Measurements from ENCODE around the gene MAU2.
"Not testable (repeated sequence)": the region's sequence is repeated elsewhere in the genome, so short reads cannot be mapped to it uniquely, and the experiment has no call there.

Gene MAU2

GRCh38 chr19:19382118-19382517 lies 61.5 kb downstream of the MAU2 start:
- no peak for DNase-seq (ENCODE audit: low read depth)

GRCh38 chr19:19384486-19384885 lies 63.9 kb downstream of the MAU2 start:
- no peak for DNase-seq (ENCODE audit: low read depth)

- peak; percentile 99 for DNase-seq (ENCODE audit: low read depth)
Measured at GRCh38 chr19:19385131-19385895, 64.7 kb downstream of the MAU2 start.

GRCh38 chr19:19385896-19386869 lies 65.6 kb downstream of the MAU2 start:
- no peak for DNase-seq (ENCODE audit: low read depth)

GRCh38 chr19:19387108-19387507 lies 66.5 kb downstream of the MAU2 start:
- no peak for DNase-seq (ENCODE audit: low read depth)

GRCh38 chr19:19388568-19389555 lies 68.2 kb downstream of the MAU2 start:
- DNase-seq (ENCODE audit: low read depth): no peak

DNA sequence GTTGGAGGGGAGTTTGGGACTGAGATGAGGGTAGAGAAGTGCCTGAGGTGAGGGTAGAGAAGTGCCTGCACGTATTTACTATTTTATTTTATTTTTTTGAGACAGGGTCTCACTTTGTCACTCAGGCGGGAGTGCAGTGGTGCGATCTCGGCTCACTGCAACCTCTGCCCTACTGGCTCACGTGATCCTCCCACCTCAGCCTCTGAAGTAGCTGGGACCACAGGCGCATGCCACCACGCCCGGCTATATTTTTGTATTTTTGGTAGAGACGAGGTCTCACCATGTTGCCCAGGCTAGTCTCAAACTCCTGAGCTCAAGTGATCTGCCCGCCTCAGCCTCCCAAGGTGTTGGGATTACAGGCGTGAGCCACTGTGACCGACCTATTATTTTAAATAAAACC lies 69.1 kb downstream of the MAU2 start:
- DNase-seq (ENCODE audit: low read depth): not testable (repeated sequence)

DNA sequence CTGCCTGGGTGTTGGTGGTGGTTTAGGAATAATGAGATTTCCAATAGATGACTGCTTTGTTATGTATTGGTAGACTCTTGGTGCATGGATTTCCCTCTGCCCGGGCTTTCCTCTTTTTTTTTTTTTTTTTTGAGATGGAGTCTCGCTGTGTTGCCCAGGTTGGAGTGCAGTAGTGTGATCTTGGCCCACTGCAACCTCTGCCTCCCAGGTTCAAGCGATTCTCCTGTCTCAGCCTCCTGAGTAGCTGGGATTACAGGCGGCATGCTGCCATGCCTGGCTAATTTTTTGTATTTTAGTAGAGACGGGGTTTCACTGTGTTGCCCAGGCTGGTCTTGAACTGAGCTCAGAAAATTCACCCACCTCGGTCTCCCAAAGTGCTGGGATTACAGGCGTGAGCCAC lies 73.7 kb downstream of the MAU2 start:
- DNase-seq (ENCODE audit: low read depth): not testable (repeated sequence)

- DNase-seq (ENCODE audit: low read depth): no peak
Measured at GRCh38 chr19:19399733-19400433, 79.3 kb downstream of the MAU2 start.

- DNase-seq (ENCODE audit: low read depth): no peak
Measured at GRCh38 chr19:19402656-19403372, 82.2 kb downstream of the MAU2 start.

- no peak for DNase-seq (ENCODE audit: low read depth)
Measured at GRCh38 chr19:19403373-19403901, 82.8 kb downstream of the MAU2 start.

GRCh38 chr19:19404879-19405860 lies 84.5 kb downstream of the MAU2 start, which contains the start of gene GATAD2A:
GATAD2A (plus strand) TSS chr19:19405675; CDS start chr19:19465346, 59,671 bp downstream.
- DNase-seq (ENCODE audit: low read depth): peak; percentile 84

DNA sequence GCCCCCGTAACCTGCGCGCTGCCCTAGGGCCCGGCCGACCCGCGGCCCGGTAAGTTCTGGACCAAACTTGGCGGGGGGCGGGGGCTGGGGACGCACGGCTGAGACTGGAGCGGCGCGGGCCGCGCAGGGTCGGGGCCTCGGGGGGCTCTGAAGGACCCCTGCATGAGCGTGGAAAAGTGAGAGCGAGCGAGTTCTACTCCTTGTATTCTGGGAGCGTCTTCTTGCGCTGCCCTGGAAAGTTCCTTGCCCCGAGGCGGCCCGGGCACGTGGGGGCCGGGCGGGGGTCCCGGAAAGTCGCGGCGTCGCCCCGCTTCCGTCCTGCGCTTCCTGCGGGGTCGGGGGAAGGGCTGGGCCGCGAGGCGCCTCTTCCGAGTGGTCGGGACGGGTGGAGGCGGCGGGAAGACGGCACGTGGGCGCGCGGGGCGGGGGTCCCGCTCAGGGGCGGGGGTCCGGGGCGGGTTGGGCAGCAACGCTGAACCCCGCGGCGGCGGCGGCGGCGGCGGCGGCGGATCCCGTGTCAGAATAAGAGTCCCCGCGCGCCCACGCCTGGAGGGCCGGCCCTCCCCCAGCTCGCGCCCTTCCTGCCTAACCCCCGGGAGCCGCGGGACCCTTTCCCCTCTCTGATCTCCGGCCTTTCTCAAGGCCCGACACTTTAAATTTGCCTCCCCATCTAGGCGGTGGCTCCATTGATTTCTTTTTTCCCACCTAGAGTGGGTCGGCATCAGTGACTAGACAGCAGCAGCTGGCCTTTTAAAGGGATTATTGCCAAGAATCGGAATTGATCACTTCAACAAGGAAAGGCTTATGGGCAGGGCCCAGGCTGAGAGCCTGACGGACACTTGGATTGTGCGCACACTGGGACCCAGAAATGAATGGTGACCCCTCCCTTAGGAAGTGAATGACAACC lies 85.6 kb downstream of the MAU2 start:
- peak; percentile 53 for DNase-seq (ENCODE audit: low read depth)

GRCh38 chr19:19406878-19407632 lies 86.4 kb downstream of the MAU2 start:
- DNase-seq (ENCODE audit: low read depth): peak; percentile 30

DNA sequence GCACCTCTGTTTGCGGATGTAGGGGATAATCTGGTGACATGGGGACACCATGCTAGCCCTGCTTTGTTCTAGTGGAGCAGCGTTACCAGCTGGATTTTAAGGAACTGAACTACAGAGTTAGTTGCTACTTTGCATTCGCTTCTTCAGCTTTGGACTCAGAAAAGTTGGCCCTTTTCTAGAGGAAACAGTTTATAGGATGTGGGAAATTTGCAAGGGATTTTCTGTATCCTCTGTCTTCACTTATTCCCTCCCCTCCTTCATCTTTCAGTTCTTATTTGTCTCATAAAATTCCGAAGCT lies 87.0 kb downstream of the MAU2 start:
- DNase-seq (ENCODE audit: low read depth): no peak
